DOHH2 (cell line): ENCODE results near the gene PRSS56.

Experiments used
- H3F3A ChIP-seq: fragments of 200-600 bp; sonication (generic), shearing (Covaris generic); 2 replicates; pipeline ENCODE4 v1.6.0; 2016; ENCODE audit warnings: antibody characterized with exemption, mild to moderate bottlenecking; ENCODE audit not compliant: control insufficient read depth, insufficient read depth
- H3K27ac ChIP-seq: fragments of 200-600 bp; sonication (generic); 2 replicates; pipeline ENCODE4 v1.5.1; 2014; ENCODE audit warnings: low read depth, mild to moderate bottlenecking, low read length, moderate library complexity
- H3K27me3 ChIP-seq: fragments of 200-600 bp; sonication (generic); 2 replicates; pipeline ENCODE4 v1.6.1; 2014; ENCODE audit warnings: mild to moderate bottlenecking, low read length, mixed read lengths; ENCODE audit not compliant: control insufficient read depth
- H3K36me3 ChIP-seq: fragments of 200-600 bp; sonication (generic); 2 replicates; pipeline ENCODE4 v1.6.1; 2014; ENCODE audit warnings: mild to moderate bottlenecking, low read length, moderate library complexity, mixed read lengths; ENCODE audit not compliant: control insufficient read depth
- H3K4me1 ChIP-seq: fragments of 200-600 bp; sonication (generic); 2 replicates; pipeline ENCODE4 v1.6.1; 2014; ENCODE audit warnings: mild to moderate bottlenecking, low read length, mixed read lengths; ENCODE audit not compliant: control insufficient read depth
- H3K4me2 ChIP-seq: fragments of 200-600 bp; sonication (generic); 2 replicates; pipeline ENCODE4 v1.6.0; 2014; ENCODE audit warnings: mild to moderate bottlenecking, low read length, moderate library complexity
- H3K4me3 ChIP-seq: fragments of 200-600 bp; sonication (generic); 2 replicates; pipeline ENCODE4 v1.5.1; 2014; ENCODE audit warnings: mild to moderate bottlenecking, low read length, mixed read lengths
- H3K79me2 ChIP-seq: fragments of 200-600 bp; sonication (generic); 2 replicates; pipeline ENCODE4 v1.6.1; 2014; ENCODE audit warnings: mild to moderate bottlenecking, low read length, mixed read lengths; ENCODE audit not compliant: control insufficient read depth
- H3K9me2 ChIP-seq: fragments of 200-600 bp; sonication (generic); replicated peaks from 2 replicates; pipeline ENCODE4 v1.6.1; 2014; ENCODE audit warnings: mild to moderate bottlenecking, low read length, mixed read lengths; ENCODE audit not compliant: control insufficient read depth
- H3K9me3 ChIP-seq: fragments of 200-600 bp; sonication (generic); 2 replicates; pipeline ENCODE4 v1.6.1; 2014; ENCODE audit warnings: antibody characterized with exemption, low read length, mixed read lengths; ENCODE audit not compliant: control insufficient read depth, insufficient read depth
- H4K20me1 ChIP-seq: fragments of 200-600 bp; sonication (generic); 2 replicates; pipeline ENCODE4 v1.6.0; 2014; ENCODE audit warnings: low read depth, mild to moderate bottlenecking, antibody characterized with exemption, low read length, moderate library complexity; ENCODE audit not compliant: control insufficient read depth, insufficient read depth
- CTCF ChIP-seq: fragments of 200-600 bp; sonication (generic); IDR thresholded peaks from one replicate; pipeline ENCODE4 v1.5.1; 2014; ENCODE audit warnings: antibody characterized with exemption, mild to moderate bottlenecking, low read depth, low read length; ENCODE audit not compliant: poor library complexity, severe bottlenecking
- EZH2phosphoT487 ChIP-seq: fragments of 200-600 bp; sonication (generic); IDR thresholded peaks from 2 replicates; pipeline ENCODE4 v1.6.1; 2017; ENCODE audit warnings: borderline replicate concordance, mild to moderate bottlenecking, antibody characterized with exemption, low read length, moderate library complexity, mixed read lengths

PRSS56 gene

DNA sequence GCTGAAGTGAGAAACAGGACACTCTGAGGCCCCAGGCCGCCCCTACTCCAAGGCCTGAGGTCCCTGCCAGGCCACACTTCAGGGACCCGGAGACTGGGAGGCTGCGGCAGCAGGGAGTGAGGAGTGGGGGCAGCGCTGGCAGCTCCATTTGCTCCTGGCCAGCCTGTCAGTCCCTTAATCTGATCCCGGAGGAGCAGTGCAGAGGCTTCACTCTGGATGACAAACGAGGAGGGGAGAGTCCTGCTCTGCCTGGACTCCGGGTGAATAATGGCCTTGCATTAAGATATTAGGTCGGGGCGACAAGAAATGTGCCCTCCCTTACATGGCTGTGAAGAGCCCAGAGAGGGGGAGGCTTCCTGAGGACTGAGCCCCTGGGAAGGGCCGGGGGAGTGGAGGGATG is 14.3 kb upstream of the PRSS56 start:
- no peaks in the 10 kb centered on the region for H3K36me3 ChIP-seq
- H3K27me3 ChIP-seq: peaks cover 28% of the 10 kb centered on the region
- TF ChIP-seq CTCF (no peak), EZH2phosphoT487 (no peak)

GRCh38 chr2:232506709-232507108 is 13.5 kb upstream of the PRSS56 start:
- Histone ChIP-seq H3K4me3 (no peak overlapping the region), H3K36me3 (no peaks in the 10 kb centered on the region), H3F3A (no peaks in the 10 kb centered on the region), H4K20me1 (no peaks in the 10 kb centered on the region), H3K9me2 (no peaks in the 10 kb centered on the region), H3K27ac (no peak overlapping the region), H3K27me3 (peaks cover 28% of the 10 kb centered on the region), H3K9me3 (no peaks in the 10 kb centered on the region), H3K4me2 (no peak overlapping the region), H3K4me1 (no peaks in the 10 kb centered on the region), H3K79me2 (no peaks in the 10 kb centered on the region)
- TF ChIP-seq CTCF: no peak

More for the DNA sequence above, 14.3 kb upstream of the PRSS56 start:
- H4K20me1 ChIP-seq: no peaks in the 10 kb centered on the region
- no peaks in the 10 kb centered on the region for H3K9me2 ChIP-seq
- H3K4me3 ChIP-seq: no peak overlapping the region
- no peaks in the 10 kb centered on the region for H3K4me1 ChIP-seq
- no peak overlapping the region for H3K4me2 ChIP-seq
- no peaks in the 10 kb centered on the region for H3K9me3 ChIP-seq
- H3K79me2 ChIP-seq: no peaks in the 10 kb centered on the region
- no peak overlapping the region for H3K27ac ChIP-seq
- no peaks in the 10 kb centered on the region for H3F3A ChIP-seq

- H3K27me3 ChIP-seq: peaks cover 21% of the 10 kb centered on the region
- no peaks in the 10 kb centered on the region for H3K9me3 ChIP-seq
- no peaks in the 10 kb centered on the region for H4K20me1 ChIP-seq
- H3K4me1 ChIP-seq: no peaks in the 10 kb centered on the region
- no peaks in the 10 kb centered on the region for H3K79me2 ChIP-seq
- H3F3A ChIP-seq: no peaks in the 10 kb centered on the region
- TF ChIP-seq EZH2phosphoT487 (no peak), CTCF (peak; percentile 24)
- no peak overlapping the region for H3K4me2 ChIP-seq
- no peak overlapping the region for H3K27ac ChIP-seq
- no peak overlapping the region for H3K4me3 ChIP-seq
- H3K36me3 ChIP-seq: no peaks in the 10 kb centered on the region
- H3K9me2 ChIP-seq: no peaks in the 10 kb centered on the region
These were observed 11.9 kb upstream of the PRSS56 start for GRCh38 chr2:232508251-232508650.
